22Rv1 (cell line): Measurements from ENCODE around the gene TMPO.
A peak's percentile ranks its signal among the peaks of the same experiment; 100 is the strongest.

Source experiments
- H3K27ac ChIP-seq: fragments of 450-650 bp; 2 replicates; pipeline ENCODE4 v1.5.1; 2017
- CTCF ChIP-seq: fragments of 450-650 bp; IDR thresholded peaks from 2 replicates; pipeline ENCODE4 v1.5.1; 2017; ENCODE audit warnings: mild to moderate bottlenecking
- ZFX ChIP-seq: fragments of 450-650 bp; IDR thresholded peaks from 2 replicates; pipeline ENCODE4 v1.6.1; 2017; ENCODE audit warnings: antibody characterized with exemption, borderline replicate concordance

TMPO gene

GRCh38 chr12:98580695-98581094 is 65.3 kb downstream of the TMPO start:
- TF ChIP-seq ZFX (no peak), CTCF (no peak)
- H3K27ac ChIP-seq: no peak overlapping the region

- no peak overlapping the region for H3K27ac ChIP-seq
- no peak for TF ChIP-seq CTCF
- no peak for TF ChIP-seq ZFX
Measured at GRCh38 chr12:98581101-98581500, 65.7 kb downstream of the TMPO start.

DNA sequence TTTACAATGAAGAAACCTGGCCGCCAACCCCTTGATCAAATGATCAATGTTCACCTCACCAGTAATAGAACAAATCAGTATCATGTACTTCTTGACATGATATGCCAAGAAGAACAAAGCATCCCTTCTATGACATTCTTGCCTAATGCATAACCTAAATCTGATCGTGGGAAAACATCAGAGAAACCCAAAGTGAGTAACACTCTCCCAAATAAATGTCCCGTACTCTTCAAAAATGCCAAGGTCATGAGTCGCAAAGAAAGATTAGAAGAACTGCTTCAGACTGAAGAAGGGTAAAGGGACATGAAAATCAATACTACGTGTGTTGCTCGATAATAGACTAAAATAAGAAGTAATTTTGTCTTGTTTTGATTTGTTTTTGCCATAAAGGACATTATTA is 66.7 kb downstream of the TMPO start:
- TF ChIP-seq CTCF: no peak
- no peak for TF ChIP-seq ZFX
- H3K27ac ChIP-seq: no peak overlapping the region

- H3K27ac ChIP-seq: no peak overlapping the region
- TF ChIP-seq ZFX (no peak), CTCF (no peak)
Measured at GRCh38 chr12:98587084-98587483, 71.7 kb downstream of the TMPO start.

- no peak for TF ChIP-seq CTCF
- no peak for TF ChIP-seq ZFX
- no peak overlapping the region for H3K27ac ChIP-seq
Measured at GRCh38 chr12:98591209-98591608, 75.8 kb downstream of the TMPO start.

- TF ChIP-seq CTCF (no peak), ZFX (no peak)
Measured at GRCh38 chr12:98592825-98593322, 77.5 kb downstream of the TMPO start.

GRCh38 chr12:98593351-98594049 is 78.1 kb downstream of the TMPO start, which contains the start of gene SLC25A3:
Gene SLC25A3, plus strand, starts transcription at chr12:98593686. Its CDS starts 293 bp downstream, at chr12:98593979.
- H3K27ac ChIP-seq: peak within 1 kb of the TSS; percentile 88
- TF ChIP-seq CTCF (no peak), ZFX (no peak)

More at GRCh38 chr12:98592825-98593322, 77.5 kb downstream of the TMPO start:
- peak overlapping the region; percentile 88 for H3K27ac ChIP-seq
